GM19240 (cell line): ENCODE results near the gene MMP3.
A peak's percentile ranks its signal among the peaks of the same experiment; 100 is the strongest.

Experiments
- DNase-seq: peaks from one replicate; pipeline ENCODE4 v3.0.0; 2011; ENCODE audit warnings: low spot score; ENCODE audit not compliant: insufficient read length

Gene MMP3

GRCh38 chr11:102832612-102833011, 10.8 kb downstream of the MMP3 start:
- no peak for DNase-seq

- DNase-seq, result no peak
Measured at GRCh38 chr11:102831489-102832440, 11.6 kb downstream of the MMP3 start.

GRCh38 chr11:102831128-102831488, 12.3 kb downstream of the MMP3 start:
- no peak for DNase-seq

- DNase-seq, result no peak
Measured at GRCh38 chr11:102830001-102830727, 13.2 kb downstream of the MMP3 start.

GRCh38 chr11:102829316-102830000, 14.0 kb downstream of the MMP3 start:
- DNase-seq, result no peak

GRCh38 chr11:102824556-102824955, 18.9 kb downstream of the MMP3 start:
- DNase-seq, result no peak

GRCh38 chr11:102819491-102819890, 23.9 kb downstream of the MMP3 start:
- DNase-seq, result no peak

- no peak for DNase-seq
Measured at GRCh38 chr11:102813484-102813883, 29.9 kb downstream of the MMP3 start.

GRCh38 chr11:102812188-102812587, 31.2 kb downstream of the MMP3 start:
- DNase-seq, result no peak

- DNase-seq, result no peak
Measured at GRCh38 chr11:102810950-102811660, 32.3 kb downstream of the MMP3 start.

GRCh38 chr11:102809971-102810370, 33.4 kb downstream of the MMP3 start:
- no peak for DNase-seq

GRCh38 chr11:102807921-102808320, 35.5 kb downstream of the MMP3 start:
- DNase-seq, result no peak

- no peak for DNase-seq
Measured at GRCh38 chr11:102806296-102806695, 37.1 kb downstream of the MMP3 start.

GRCh38 chr11:102802341-102802740, 41.1 kb downstream of the MMP3 start:
- DNase-seq, result no peak

- no peak for DNase-seq
Measured at GRCh38 chr11:102800767-102801166, 42.6 kb downstream of the MMP3 start.

- DNase-seq, result no peak
Measured at GRCh38 chr11:102799681-102800340, 43.6 kb downstream of the MMP3 start.

GRCh38 chr11:102798012-102798746, 45.2 kb downstream of the MMP3 start, which contains the start of gene MMP1:
MMP1 (minus strand) TSS chr11:102798160; CDS start chr11:102798092, 68 bp downstream.
- DNase-seq, result no peak

- DNase-seq, result peak; percentile 6
Measured at GRCh38 chr11:102794382-102794781, 49.0 kb downstream of the MMP3 start.

GRCh38 chr11:102793677-102794290, 49.6 kb downstream of the MMP3 start:
- no peak for DNase-seq
